ENCODE results near the gene ISG20L2.

The ISG20L2 gene

GRCh38 chr1:156691191-156691590, 37.4 kb downstream of the ISG20L2 start:
- H3K9ac ChIP-seq (ENCODE audit: low read length): no peak overlapping the region
- H2AFZ ChIP-seq (ENCODE audit: low read length): no peak overlapping the region
- H3K4me2 ChIP-seq (ENCODE audit: low read length): no peak overlapping the region
- no peaks in the 10 kb centered on the region for H3K79me2 ChIP-seq (ENCODE audit: insufficient read depth, low read length)
- H3K9me3 ChIP-seq (ENCODE audit: low read length): no peaks in the 10 kb centered on the region
- peaks cover 3% of the 10 kb centered on the region for H3K4me1 ChIP-seq (ENCODE audit: insufficient read depth, low read length, severe bottlenecking)
- H3F3A ChIP-seq (ENCODE audit: insufficient read depth, low read length): no peaks in the 10 kb centered on the region
- peaks cover 11% of the 10 kb centered on the region for H3K27me3 ChIP-seq (ENCODE audit: insufficient read depth, low read length)
- TF ChIP-seq EZH2 (IDR thresholded peaks at IDR 0.05; ENCODE audit: borderline replicate concordance, low read length): no peak
- TF ChIP-seq CTCF (IDR thresholded peaks at IDR 0.05; ENCODE audit: low read length): no peak
- H3K27ac ChIP-seq (ENCODE audit: low read depth, low read length, poor library complexity, severe bottlenecking): no peak overlapping the region
- no peak overlapping the region for H3K4me3 ChIP-seq (ENCODE audit: low read depth, low read length, poor library complexity, severe bottlenecking)
- H4K20me1 ChIP-seq (ENCODE audit: insufficient read depth, low read length): no peaks in the 10 kb centered on the region
- no peaks in the 10 kb centered on the region for H3K36me3 ChIP-seq (ENCODE audit: insufficient read depth, low read length)
- no peaks in the 10 kb centered on the region for H3K9me2 ChIP-seq (ENCODE audit: low read depth, low read length)

GRCh38 chr1:156690675-156691036, 37.9 kb downstream of the ISG20L2 start:
- TF ChIP-seq CTCF (IDR thresholded peaks at IDR 0.05; ENCODE audit: low read length): no peak
- TF ChIP-seq EZH2 (IDR thresholded peaks at IDR 0.05; ENCODE audit: borderline replicate concordance, low read length): no peak
- Histone ChIP-seq H3K4me3 (ENCODE audit: low read depth, low read length, poor library complexity, severe bottlenecking) (no peak overlapping the region), H3K27ac (ENCODE audit: low read depth, low read length, poor library complexity, severe bottlenecking) (no peak overlapping the region), H3K79me2 (ENCODE audit: insufficient read depth, low read length) (no peaks in the 10 kb centered on the region), H2AFZ (ENCODE audit: low read length) (no peak overlapping the region), H3F3A (ENCODE audit: insufficient read depth, low read length) (no peaks in the 10 kb centered on the region), H3K4me1 (ENCODE audit: insufficient read depth, low read length, severe bottlenecking) (peaks cover 3% of the 10 kb centered on the region), H3K9me3 (ENCODE audit: low read length) (no peaks in the 10 kb centered on the region), H3K9me2 (ENCODE audit: low read depth, low read length) (no peaks in the 10 kb centered on the region), H3K36me3 (ENCODE audit: insufficient read depth, low read length) (no peaks in the 10 kb centered on the region), H3K27me3 (ENCODE audit: insufficient read depth, low read length) (peaks cover 11% of the 10 kb centered on the region), H3K4me2 (ENCODE audit: low read length) (no peak overlapping the region), H4K20me1 (ENCODE audit: insufficient read depth, low read length) (no peaks in the 10 kb centered on the region), H3K9ac (ENCODE audit: low read length) (no peak overlapping the region)

- H3K9me3 ChIP-seq (ENCODE audit: low read length): no peaks in the 10 kb centered on the region
- peaks cover 3% of the 10 kb centered on the region for H3K4me1 ChIP-seq (ENCODE audit: insufficient read depth, low read length, severe bottlenecking)
- no peak overlapping the region for H3K9ac ChIP-seq (ENCODE audit: low read length)
- H3K4me2 ChIP-seq (ENCODE audit: low read length): no peak overlapping the region
- no peak overlapping the region for H3K4me3 ChIP-seq (ENCODE audit: low read depth, low read length, poor library complexity, severe bottlenecking)
- H3F3A ChIP-seq (ENCODE audit: insufficient read depth, low read length): no peaks in the 10 kb centered on the region
- TF ChIP-seq EZH2 (IDR thresholded peaks at IDR 0.05; ENCODE audit: borderline replicate concordance, low read length): no peak
- TF ChIP-seq CTCF (IDR thresholded peaks at IDR 0.05; ENCODE audit: low read length): no peak
- no peaks in the 10 kb centered on the region for H3K79me2 ChIP-seq (ENCODE audit: insufficient read depth, low read length)
- H3K9me2 ChIP-seq (ENCODE audit: low read depth, low read length): no peaks in the 10 kb centered on the region
- H3K27me3 ChIP-seq (ENCODE audit: insufficient read depth, low read length): peaks cover 11% of the 10 kb centered on the region
- no peaks in the 10 kb centered on the region for H3K36me3 ChIP-seq (ENCODE audit: insufficient read depth, low read length)
- no peaks in the 10 kb centered on the region for H4K20me1 ChIP-seq (ENCODE audit: insufficient read depth, low read length)
- no peak overlapping the region for H2AFZ ChIP-seq (ENCODE audit: low read length)
- no peak overlapping the region for H3K27ac ChIP-seq (ENCODE audit: low read depth, low read length, poor library complexity, severe bottlenecking)
Observed at GRCh38 chr1:156689953-156690674, 38.5 kb downstream of the ISG20L2 start.

Data from OCI-LY1 (cell line).